ENCODE results near the gene KRT85.
"Not testable (repeated sequence)": the region's sequence is repeated elsewhere in the genome, so short reads cannot be mapped to it uniquely, and the experiment has no call there.

Gene KRT85

GRCh38 chr12:52353766-52354165 lies 13.5 kb downstream of the KRT85 start:
- no peak for TF ChIP-seq ZNF274 (IDR thresholded peaks at IDR 0.05; ENCODE audit: low read depth, low read length)
- H3K4me3 ChIP-seq (ENCODE audit: low read length), result no peak overlapping the region

DNA sequence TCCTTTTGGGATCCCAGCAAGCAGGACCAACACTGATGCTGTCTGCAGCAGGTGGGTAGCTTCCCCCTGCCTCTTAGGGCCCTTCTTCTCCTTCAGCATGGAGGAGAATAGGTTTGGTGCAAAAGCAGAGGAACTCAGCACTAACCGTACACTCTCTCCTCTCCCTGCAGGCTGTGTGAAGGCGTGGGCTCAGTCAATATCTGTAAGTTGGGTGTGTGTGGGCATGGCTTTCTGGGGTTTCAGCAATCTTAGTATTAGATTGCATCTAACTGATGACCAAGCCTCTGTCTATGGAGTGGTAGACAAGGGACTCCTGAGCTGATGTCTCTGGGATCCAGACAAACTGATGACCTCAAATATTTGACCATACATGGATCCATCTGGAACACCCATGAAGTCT lies 14.3 kb downstream of the KRT85 start:
- H3K4me3 ChIP-seq (ENCODE audit: low read length), result no peak overlapping the region
- no peak for TF ChIP-seq ZNF274 (IDR thresholded peaks at IDR 0.05; ENCODE audit: low read depth, low read length)

DNA sequence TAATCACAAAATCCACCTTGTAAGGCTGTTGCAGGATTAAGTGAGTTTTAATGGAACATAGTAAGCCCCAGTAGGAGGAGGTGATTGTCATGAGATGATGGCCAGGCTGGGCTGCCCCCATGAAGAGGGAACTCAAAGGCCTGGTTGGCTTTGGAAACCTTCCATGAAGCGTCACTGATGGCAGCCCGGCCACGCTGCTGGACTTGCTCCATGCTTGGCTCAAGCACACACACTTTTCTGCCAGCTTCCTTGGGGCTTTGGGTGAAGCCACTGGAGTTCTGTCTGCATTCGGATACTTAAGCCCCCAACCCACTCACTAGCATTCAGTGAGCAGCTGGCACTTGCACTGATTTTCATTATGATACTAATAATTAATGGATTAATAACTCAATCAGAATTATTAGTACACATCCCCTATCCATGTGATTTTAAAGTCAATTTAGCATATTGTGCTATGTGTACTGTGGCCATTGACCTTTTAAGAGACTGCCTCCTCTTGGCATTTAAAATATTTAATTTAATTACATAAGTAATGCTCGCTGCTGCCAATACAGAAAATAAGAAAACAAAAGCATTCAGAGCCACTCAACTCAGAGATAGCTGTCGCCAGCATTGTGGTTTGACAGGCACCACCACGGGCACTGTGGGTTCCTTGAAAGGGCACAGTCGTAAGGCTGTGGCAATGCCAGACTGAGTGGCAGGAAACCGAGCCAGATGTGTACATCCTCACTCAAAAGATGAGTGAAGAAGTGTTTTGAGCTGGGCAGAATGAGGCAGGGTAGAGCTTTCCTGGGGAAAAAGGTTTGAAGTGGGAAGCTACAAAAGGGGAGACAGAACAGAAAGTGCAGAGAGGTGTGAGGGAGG lies 15.9 kb downstream of the KRT85 start:
- no peak overlapping the region for H3K4me3 ChIP-seq (ENCODE audit: low read length)
- no peak for TF ChIP-seq ZNF274 (IDR thresholded peaks at IDR 0.05; ENCODE audit: low read depth, low read length)

DNA sequence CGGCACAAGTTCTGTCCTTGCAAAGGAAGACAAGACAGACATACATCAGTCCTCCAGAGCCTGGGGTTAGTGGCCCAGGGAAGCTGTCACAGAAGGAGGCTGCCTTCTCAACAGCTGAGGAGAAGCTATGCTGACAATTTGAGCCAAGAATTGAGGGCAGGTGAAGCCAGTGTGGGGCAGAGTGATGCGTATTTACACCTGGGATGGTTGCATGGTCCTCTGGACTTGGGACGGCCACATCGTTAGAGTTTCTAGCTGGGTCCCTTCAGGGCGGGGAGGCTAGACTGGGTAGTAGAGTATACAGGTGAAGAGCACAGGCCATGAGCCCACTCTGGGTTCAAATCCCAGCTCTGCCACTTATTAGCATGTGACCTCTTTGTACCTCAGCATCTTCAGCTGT lies 16.5 kb downstream of the KRT85 start:
- no peak for TF ChIP-seq ZNF274 (IDR thresholded peaks at IDR 0.05; ENCODE audit: low read depth, low read length)
- H3K4me3 ChIP-seq (ENCODE audit: low read length), result no peak overlapping the region

DNA sequence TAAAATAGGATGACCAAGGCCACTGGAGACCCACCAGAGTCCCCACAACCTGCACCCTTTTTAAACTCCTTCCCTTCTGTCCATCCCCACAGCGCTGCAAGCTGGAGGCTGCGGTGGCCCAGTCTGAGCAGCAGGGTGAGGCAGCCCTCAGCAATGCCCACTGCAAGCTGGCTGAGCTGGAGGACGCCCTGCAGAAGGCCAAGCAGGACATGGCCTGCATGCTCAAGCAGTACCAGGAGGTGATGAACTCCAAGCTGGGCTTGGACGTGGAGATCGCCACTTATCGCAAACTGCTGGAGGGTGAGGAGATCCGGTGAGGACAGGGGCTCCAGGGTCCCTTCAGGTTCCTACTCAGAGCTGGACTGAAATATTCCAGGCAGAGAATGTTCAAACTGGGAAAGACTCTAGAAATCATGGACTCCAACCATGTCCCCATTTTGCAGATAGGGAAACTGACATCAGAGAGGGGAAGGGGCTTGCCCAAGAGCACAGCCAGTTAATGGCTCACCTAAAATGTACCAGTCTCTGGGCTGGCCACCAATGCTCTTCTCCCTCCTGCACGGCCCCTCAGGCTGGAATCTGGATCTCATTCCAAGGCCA lies 17.2 kb downstream of the KRT85 start:
- no peak overlapping the region for H3K4me3 ChIP-seq (ENCODE audit: low read length)

DNA sequence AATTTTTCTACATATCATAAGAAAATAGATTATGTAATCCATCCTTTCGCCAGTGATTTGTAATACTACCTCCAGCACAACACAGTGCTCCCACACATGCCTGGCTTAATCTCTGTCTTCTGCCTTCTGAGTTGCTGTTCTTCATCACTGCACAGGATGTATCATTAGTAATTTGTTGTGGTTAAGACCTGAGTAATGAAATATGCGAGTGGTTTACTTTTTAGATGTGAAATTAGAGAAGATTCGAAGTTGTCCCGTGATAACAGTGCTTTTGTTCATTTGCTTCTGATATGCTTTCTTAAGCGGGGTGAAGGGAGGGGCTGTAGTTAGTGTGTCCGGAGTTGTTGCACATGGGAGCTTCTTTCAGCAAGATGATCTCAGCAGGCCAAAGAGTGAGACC lies 18.1 kb downstream of the KRT85 start:
- no peak for TF ChIP-seq ZNF274 (IDR thresholded peaks at IDR 0.05; ENCODE audit: low read depth, low read length)
- H3K4me3 ChIP-seq (ENCODE audit: low read length), result no peak overlapping the region

More for the DNA sequence above, 17.2 kb downstream of the KRT85 start:
- TF ChIP-seq ZNF274 (IDR thresholded peaks at IDR 0.05; ENCODE audit: low read depth, low read length), result no peak

- TF ChIP-seq ZNF274 (IDR thresholded peaks at IDR 0.05; ENCODE audit: low read depth, low read length), result no peak
- no peak overlapping the region for H3K4me3 ChIP-seq (ENCODE audit: low read length)
These were observed 19.4 kb downstream of the KRT85 start for GRCh38 chr12:52347551-52348510.

DNA sequence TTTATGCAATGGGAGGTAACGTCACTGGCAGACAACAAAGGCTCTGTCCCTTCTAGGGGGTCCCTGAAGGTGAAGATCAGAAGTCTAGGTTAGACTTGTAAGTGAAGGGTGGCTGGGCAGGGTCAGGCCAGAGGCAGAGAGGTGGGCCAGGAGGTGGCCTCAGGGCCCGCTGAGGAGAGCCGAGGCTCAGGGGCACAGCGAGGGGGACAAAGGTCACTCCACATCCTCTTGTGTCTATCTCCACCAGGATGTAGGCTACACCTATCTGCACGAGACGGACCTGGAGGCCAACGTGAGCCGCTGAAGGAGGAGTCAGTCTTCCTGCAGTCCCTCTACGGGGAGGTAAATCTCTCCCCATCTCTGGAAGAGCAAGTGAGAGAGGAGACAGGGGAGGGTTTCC lies 20.3 kb downstream of the KRT85 start:
- TF ChIP-seq ZNF274 (IDR thresholded peaks at IDR 0.05; ENCODE audit: low read depth, low read length), result no peak

GRCh38 chr12:52346593-52346992 lies 20.7 kb downstream of the KRT85 start:
- H3K4me3 ChIP-seq (ENCODE audit: low read length), result no peak overlapping the region
- no peak for TF ChIP-seq ZNF274 (IDR thresholded peaks at IDR 0.05; ENCODE audit: low read depth, low read length)

More for the DNA sequence above, 20.3 kb downstream of the KRT85 start:
- H3K4me3 ChIP-seq (ENCODE audit: low read length), result no peak overlapping the region

DNA sequence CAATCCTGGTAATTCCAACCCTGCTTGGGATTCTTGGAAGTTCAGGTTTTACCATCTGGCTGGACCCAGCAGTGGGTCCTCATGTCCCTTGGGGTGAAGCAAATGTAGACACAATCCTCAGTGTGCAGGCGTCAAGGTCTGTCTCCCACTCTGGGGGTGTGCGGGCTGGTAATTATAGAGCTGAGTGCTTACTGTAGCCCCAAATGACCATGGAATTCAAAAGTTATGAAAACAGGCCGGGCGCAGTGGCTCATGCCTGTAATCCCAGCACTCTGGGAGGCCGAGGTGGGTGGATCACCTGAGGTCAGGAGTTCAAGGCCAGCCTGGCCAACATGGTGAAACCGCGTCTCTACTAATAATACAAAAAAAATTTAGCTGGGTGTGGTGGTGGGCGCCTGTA lies 22.2 kb downstream of the KRT85 start:
- not testable (repeated sequence) for H3K4me3 ChIP-seq (ENCODE audit: low read length)

DNA sequence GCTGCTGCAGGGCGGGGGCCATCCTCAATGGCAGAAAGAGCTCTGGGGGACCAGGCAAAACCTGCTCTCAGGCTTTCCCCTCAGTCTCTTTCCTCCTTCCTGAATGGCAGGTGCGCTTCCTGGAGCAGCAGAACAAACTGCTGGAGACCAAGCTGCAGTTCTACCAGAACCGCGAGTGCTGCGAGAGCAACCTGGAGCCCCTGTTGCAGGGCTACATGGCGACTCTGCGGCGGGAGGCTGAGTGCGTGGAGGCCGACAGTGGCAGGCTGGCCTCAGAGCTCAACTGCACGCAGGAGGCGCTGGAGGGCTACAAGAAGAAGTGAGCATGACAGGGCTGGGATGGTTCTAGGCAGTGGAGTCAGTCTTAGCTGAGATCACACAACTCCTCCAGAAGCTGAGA lies 23.2 kb downstream of the KRT85 start:
- no peak overlapping the region for H3K4me3 ChIP-seq (ENCODE audit: low read length)
- no peak for TF ChIP-seq ZNF274 (IDR thresholded peaks at IDR 0.05; ENCODE audit: low read depth, low read length)

GRCh38 chr12:52343550-52343949 lies 23.7 kb downstream of the KRT85 start:
- H3K4me3 ChIP-seq (ENCODE audit: low read length), result no peak overlapping the region
- TF ChIP-seq ZNF274 (IDR thresholded peaks at IDR 0.05; ENCODE audit: low read depth, low read length), result no peak

GRCh38 chr12:52342781-52343490 lies 24.3 kb downstream of the KRT85 start:
- no peak for TF ChIP-seq ZNF274 (IDR thresholded peaks at IDR 0.05; ENCODE audit: low read depth, low read length)
- no peak overlapping the region for H3K4me3 ChIP-seq (ENCODE audit: low read length)

GRCh38 chr12:52341066-52341580 lies 26.2 kb downstream of the KRT85 start:
- no peak overlapping the region for H3K4me3 ChIP-seq (ENCODE audit: low read length)
- TF ChIP-seq ZNF274 (IDR thresholded peaks at IDR 0.05; ENCODE audit: low read depth, low read length), result no peak

Measured in GM08714 (cell line).